NCI-H345 treated with DMSO at 0.1 percent for 48 hours (cell line): ENCODE results near the gene KCNH3.
"Not testable (repeated sequence)": the region's sequence is repeated elsewhere in the genome, so short reads cannot be mapped to it uniquely, and the experiment has no call there.

Source experiments
- DNase-seq: peaks from one replicate; lab custom pipeline; 2025; ENCODE audit not compliant: unreplicated experiment; lab: John Stamatoyannopoulos, UW

Gene KCNH3

GRCh38 chr12:49538510-49539403 is at the start of gene KCNH3:
TSS of gene KCNH3 (plus strand) at chr12:49539030. CDS start at chr12:49539417, 387 bp downstream.
- no peak for DNase-seq

DNA sequence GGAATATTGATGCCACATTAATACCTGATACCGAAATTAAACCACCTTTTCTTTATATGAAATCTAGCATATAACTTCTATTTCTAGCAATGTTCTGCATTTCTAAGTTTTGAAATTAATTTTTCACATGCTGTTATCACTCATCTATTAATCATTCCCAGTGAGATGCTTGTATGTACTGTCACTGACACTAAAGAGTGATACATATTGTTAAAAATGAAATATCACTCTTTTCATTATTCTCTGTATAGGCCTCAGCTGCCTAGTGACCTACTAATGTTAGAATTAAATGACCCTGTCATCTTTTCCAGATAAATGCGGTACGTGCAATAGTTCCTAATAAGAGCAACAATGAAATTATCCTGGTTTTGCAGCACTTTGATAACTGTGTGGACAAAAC is 49.7 kb upstream of the KCNH3 start:
- DNase-seq, result no peak

GRCh38 chr12:49489720-49490119 is 49.1 kb upstream of the KCNH3 start:
- DNase-seq, result no peak

DNA sequence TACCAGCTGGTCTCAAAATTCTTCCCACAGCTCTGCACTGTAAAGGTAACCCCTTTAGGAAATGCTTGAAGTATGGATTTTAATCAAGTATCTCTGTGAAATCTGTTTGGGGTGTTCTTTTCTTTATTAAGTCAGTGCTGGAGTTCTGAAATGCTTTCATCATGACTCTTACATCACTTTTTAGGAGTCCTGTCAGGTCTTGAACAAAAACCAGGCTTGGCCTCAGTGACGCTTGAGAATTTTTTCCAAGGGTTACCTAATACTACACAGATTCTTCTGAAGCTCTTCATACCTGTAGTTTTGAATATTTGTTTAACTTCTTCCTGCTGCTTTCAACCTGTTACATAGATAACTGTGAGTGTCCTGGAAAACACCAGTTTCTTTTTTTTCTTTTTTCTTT is 47.0 kb upstream of the KCNH3 start:
- no peak for DNase-seq

- no peak for DNase-seq
Measured at GRCh38 chr12:49493900-49494299, 44.9 kb upstream of the KCNH3 start.

- DNase-seq, result no peak
Measured at GRCh38 chr12:49496417-49497360, 42.1 kb upstream of the KCNH3 start.

DNA sequence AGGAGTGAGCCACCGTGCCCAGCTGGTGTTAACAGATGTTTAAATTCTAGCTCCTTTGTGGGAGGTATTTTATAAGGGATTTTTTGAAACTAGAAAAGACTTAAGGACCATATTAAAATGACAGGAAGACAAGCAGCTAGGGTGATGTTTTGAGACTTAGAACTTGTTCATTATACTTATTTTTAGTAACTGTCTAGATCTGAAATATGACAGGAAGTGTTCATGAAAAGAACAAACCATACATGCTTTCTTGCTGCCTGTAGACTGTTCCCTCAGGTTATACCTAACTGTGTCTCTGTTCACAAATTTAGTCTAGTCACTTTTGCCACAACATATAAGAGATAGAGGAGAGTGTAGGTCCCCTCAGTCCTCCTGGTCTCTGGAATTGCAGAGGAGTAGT is 36.9 kb upstream of the KCNH3 start:
- DNase-seq, result no peak

DNA sequence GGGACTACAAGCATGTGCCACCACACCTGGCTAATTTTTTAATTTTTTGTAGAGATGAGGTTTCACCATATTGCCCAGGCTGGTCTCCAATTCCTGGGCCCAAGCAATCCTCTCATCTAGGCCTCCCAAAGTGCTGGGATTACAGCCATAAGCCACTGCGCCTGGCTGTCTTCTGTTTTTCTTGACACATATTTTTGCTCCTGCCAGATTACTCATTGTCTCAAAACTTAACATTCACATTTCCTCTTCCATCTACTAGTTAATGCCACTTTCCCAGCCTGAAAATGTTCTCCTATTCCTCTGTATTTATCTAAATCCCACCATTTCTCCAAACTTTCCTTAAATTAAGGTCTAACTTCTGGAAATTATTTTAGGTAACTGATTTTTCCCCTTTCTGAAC is 36.2 kb upstream of the KCNH3 start:
- no peak for DNase-seq

- DNase-seq, result no peak
Measured at GRCh38 chr12:49503674-49504180, 35.1 kb upstream of the KCNH3 start.

- DNase-seq, result no peak
Measured at GRCh38 chr12:49505672-49506071, 33.2 kb upstream of the KCNH3 start.

DNA sequence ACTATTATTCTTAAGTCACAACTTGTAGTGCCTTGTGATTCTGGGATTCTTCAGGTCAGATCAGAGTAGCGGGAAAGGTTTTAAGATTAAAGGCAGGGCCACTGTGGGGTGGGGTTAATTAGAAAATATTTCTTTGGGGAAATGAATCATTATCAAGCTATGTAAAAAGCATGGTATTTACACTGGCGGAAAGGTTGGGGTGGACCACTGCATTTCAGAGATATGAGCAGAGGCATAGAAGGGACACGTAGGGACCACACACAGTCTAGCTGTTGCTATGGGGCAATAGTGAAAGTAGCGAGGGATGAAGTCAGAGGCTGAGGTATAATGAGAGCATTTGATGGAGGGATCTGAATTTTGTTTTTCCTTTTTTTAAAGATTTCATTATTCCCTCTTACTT is 31.7 kb upstream of the KCNH3 start:
- DNase-seq, result no peak

GRCh38 chr12:49509681-49510080 is 29.1 kb upstream of the KCNH3 start:
- not testable (repeated sequence) for DNase-seq

DNA sequence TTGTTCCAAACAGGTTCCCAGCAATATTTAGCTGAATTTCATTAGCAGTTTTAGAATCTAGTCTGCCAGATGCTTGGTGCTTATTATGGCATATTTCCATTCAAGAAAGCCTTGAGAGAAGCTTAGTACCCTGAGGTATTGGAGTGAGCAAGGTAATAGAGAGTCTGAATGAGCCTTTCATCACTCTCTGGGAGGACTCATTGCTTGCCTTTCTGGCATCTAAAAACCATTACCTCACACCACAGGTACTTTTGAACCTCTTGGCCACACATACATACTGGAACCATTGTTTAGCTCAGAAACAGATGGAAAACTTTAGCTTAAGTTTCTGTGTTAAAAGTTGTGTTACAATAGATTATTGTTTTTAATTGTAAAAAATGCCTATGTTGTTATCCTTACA is 27.4 kb upstream of the KCNH3 start:
- no peak for DNase-seq

GRCh38 chr12:49512546-49512945 is 26.3 kb upstream of the KCNH3 start:
- DNase-seq, result no peak

DNA sequence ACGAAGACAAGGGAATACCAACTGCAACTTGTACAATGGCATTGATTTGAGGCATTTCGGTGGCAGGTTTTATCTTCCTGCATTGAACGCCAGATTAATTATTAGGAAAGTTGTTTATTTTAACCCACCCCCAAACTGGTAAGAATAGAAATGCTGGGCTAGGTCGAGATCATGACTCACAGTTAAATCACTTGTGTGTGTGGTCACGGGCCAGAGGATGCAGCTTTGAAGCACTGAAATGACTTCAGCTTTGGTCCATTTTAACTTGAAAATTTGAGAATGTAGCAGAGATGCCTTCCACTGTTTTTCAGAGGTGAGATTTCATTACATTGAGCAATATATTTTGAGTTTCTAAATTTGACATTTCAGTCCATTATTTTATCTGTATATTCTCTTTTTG is 23.6 kb upstream of the KCNH3 start:
- no peak for DNase-seq

DNA sequence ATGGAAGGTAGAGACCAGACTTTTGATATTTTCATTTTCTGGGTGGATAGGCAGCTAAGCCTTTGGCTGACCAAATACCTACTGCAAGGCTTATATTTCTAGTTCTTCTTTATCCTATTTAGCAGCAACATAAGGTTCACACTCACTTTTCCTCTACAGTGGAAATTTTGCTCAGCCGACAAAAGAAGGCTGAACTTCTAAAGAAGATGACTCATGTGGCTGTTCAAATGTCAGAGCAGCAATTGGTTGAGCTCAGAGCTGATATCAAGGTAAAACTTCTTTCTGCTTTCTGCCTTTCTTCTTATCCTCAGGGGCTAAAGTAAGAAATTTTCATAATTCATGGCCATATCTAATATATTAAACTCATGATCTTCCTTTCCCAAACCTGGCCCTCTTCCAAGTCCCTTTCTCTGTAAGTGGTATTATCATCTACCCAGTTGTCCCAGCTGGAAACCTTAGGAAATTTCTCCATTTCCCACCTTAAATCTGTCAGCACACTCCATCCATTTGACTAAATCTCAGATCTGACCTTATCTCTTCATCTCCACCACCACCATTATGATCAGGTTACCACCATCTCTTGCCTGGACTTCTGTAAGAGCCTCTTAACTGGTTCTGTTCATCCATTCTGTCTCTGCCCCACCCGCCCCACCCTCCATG is 19.8 kb upstream of the KCNH3 start:
- no peak for DNase-seq

DNA sequence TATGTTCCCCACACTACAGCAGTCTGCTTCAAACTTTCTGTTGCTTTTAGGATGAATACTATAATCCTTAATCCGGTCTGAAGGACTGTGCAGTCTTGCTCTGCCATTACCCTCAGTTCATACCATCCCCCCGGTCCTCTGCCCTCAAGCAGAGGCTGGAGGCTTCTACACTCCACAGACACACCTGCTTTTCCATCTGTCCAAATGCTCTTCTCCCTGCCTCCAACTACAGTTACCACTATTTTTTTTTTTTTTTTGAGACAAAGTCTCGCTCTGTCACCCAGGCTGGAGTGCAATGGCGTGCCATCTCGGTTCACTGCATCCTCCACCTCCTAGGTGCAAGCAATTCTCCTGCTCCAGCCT is 19.3 kb upstream of the KCNH3 start:
- DNase-seq, result no peak

GRCh38 chr12:49521389-49521788 is 17.4 kb upstream of the KCNH3 start:
- DNase-seq, result no peak

DNA sequence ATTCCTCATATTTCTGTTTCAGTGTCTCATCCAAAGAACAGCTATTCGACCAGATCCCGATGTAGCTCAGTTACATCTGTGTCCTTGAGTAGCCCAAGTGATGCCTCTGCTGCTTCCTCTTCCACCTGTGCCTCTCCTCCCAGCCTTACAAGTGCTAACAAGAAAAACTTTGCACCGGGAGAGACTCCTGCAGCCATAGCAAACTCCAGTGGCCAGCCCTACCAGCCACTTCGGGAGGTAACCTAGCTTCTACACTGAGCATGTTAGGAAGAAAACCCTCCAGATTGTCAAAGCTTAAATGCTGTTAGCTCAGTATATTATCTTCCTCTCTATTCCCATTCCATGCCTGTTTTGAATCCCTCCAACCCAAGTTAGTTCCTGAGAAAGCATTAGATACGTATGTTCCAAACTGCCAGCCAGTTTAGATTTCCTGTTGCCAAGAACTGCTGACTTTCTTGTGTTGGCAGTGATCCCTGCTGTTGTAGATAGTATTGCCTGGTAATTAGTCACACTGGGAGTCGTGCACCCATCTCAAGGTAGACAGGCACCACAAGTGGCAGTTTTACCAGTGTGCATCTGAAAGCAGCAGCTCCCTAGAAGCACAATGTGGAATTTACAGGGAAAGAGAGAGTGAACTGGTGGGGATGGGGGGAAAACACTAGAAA is 14.0 kb upstream of the KCNH3 start:
- DNase-seq, result no peak

GRCh38 chr12:49525942-49526341 is 12.9 kb upstream of the KCNH3 start:
- no peak for DNase-seq
